NCI-H460 (cell line): ENCODE data around the gene UBE2R2. TPM values are rescaled to one million over a fixed set of nuclear protein-coding genes. Genes with fewer than 3 reads are reported as not detected.
"Not testable (repeated sequence)": the region's sequence is repeated elsewhere in the genome, so short reads cannot be mapped to it uniquely, and the experiment has no call there.

Experiments
- DNase-seq: peaks from one replicate; pipeline ENCODE4 v3.0.0-alpha.2; 2016; ENCODE audit warnings: low read depth; ENCODE audit errors: extremely low read depth
- total RNA-seq: library from RNA; depleted of rRNA; stranded (reverse); fragments of >200 nt; shearing (Covaris generic); gene quantifications from 2 replicates; pipeline ENCODE4 v1.2.3, GENCODE V29; 2014

The UBE2R2 gene
- total RNA-seq, 1 experiment from 2014 or later, result 15.0 TPM

- DNase-seq, result no peak
Observed at GRCh38 chr9:33923998-33924701, 107.2 kb downstream of the UBE2R2 start.

- DNase-seq, result peak; percentile 46
Observed at GRCh38 chr9:33924978-33925797, 108.2 kb downstream of the UBE2R2 start.

- DNase-seq, result no peak
Observed at GRCh38 chr9:33926746-33927485, 110.0 kb downstream of the UBE2R2 start.

GRCh38 chr9:33927694-33928093 is 110.7 kb downstream of the UBE2R2 start:
- DNase-seq, result no peak

GRCh38 chr9:33931326-33931725 is 114.4 kb downstream of the UBE2R2 start:
- no peak for DNase-seq

- DNase-seq, result no peak
Observed at GRCh38 chr9:33932078-33932807, 115.3 kb downstream of the UBE2R2 start.

GRCh38 chr9:33934188-33934878 is 117.4 kb downstream of the UBE2R2 start:
- DNase-seq, result no peak

- DNase-seq, result no peak
Observed at GRCh38 chr9:33939924-33940874, 123.2 kb downstream of the UBE2R2 start.

- peak; percentile 46 for DNase-seq
Observed at GRCh38 chr9:33942471-33943083, 125.6 kb downstream of the UBE2R2 start.

- no peak for DNase-seq
Observed at GRCh38 chr9:33943389-33943788, 126.4 kb downstream of the UBE2R2 start.

GRCh38 chr9:33946779-33947535 is 130.0 kb downstream of the UBE2R2 start:
- no peak for DNase-seq

GRCh38 chr9:33950371-33950770 is 133.4 kb downstream of the UBE2R2 start:
- DNase-seq, result no peak

- DNase-seq, result no peak
Observed at GRCh38 chr9:33952066-33952465, 135.1 kb downstream of the UBE2R2 start.

- DNase-seq, result no peak
Observed at GRCh38 chr9:33956544-33956943, 139.6 kb downstream of the UBE2R2 start.

GRCh38 chr9:33959725-33960124 is 142.8 kb downstream of the UBE2R2 start:
- DNase-seq, result no peak

- DNase-seq, result not testable (repeated sequence)
Observed at GRCh38 chr9:33962468-33962867, 145.5 kb downstream of the UBE2R2 start.

GRCh38 chr9:33964086-33964768 is 147.3 kb downstream of the UBE2R2 start:
- no peak for DNase-seq
